ENCODE data around the gene IFRD2. TPM values are rescaled to one million over a fixed set of nuclear protein-coding genes. Genes with fewer than 3 reads are reported as not detected.

Gene IFRD2
- total and polyA plus RNA-seq, 2 of the 13 experiments (the other 11 are each of a cell fraction or from before 2014, with no cell fraction given): 32.8 to 96.1 TPM

DNA sequence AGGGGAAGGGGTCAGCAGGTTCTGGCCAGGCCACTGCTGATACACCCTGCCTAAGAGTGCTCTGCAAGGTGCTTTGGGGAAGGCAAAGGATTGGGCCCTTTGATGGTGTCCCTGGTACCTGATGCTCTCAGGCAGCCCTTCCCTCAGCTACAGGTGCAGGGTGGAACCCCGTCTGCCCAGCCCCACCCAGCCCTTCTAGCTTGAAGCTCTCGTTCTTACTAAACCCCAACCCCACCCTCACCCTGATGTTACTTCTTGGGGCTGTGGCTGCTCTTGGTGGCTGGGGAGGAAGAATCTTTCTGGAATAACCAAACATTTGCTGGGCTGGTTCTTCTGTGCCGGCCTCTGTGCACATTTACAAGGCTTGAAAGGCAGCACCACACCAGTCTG is 49.9 kb downstream of the IFRD2 start (continued):
- TF ChIP-seq, protein P1, sequence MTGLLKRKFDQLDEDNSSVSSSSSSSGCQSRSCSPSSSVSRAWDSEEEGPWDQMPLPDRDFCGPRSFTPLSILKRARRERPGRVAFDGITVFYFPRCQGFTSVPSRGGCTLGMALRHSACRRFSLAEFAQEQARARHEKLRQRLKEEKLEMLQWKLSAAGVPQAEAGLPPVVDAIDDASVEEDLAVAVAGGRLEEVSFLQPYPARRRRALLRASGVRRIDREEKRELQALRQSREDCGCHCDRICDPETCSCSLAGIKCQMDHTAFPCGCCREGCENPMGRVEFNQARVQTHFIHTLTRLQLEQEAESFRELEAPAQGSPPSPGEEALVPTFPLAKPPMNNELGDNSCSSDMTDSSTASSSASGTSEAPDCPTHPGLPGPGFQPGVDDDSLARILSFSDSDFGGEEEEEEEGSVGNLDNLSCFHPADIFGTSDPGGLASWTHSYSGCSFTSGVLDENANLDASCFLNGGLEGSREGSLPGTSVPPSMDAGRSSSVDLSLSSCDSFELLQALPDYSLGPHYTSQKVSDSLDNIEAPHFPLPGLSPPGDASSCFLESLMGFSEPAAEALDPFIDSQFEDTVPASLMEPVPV (CRISPR knock-in tag; IDR thresholded peaks at IDR 0.05): no peak
- TF ChIP-seq, protein P2, sequence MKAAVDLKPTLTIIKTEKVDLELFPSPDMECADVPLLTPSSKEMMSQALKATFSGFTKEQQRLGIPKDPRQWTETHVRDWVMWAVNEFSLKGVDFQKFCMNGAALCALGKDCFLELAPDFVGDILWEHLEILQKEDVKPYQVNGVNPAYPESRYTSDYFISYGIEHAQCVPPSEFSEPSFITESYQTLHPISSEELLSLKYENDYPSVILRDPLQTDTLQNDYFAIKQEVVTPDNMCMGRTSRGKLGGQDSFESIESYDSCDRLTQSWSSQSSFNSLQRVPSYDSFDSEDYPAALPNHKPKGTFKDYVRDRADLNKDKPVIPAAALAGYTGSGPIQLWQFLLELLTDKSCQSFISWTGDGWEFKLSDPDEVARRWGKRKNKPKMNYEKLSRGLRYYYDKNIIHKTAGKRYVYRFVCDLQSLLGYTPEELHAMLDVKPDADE (CRISPR knock-in tag; IDR thresholded peaks at IDR 0.05): no peak
- TF ChIP-seq ZNF75D (CRISPR knock-in tag; IDR thresholded peaks at IDR 0.05; ENCODE audit: borderline replicate concordance): no peak
- no peak for TF ChIP-seq TP53 (CRISPR knock-in tag; conservative IDR thresholded peaks at IDR 0.05)

DNA sequence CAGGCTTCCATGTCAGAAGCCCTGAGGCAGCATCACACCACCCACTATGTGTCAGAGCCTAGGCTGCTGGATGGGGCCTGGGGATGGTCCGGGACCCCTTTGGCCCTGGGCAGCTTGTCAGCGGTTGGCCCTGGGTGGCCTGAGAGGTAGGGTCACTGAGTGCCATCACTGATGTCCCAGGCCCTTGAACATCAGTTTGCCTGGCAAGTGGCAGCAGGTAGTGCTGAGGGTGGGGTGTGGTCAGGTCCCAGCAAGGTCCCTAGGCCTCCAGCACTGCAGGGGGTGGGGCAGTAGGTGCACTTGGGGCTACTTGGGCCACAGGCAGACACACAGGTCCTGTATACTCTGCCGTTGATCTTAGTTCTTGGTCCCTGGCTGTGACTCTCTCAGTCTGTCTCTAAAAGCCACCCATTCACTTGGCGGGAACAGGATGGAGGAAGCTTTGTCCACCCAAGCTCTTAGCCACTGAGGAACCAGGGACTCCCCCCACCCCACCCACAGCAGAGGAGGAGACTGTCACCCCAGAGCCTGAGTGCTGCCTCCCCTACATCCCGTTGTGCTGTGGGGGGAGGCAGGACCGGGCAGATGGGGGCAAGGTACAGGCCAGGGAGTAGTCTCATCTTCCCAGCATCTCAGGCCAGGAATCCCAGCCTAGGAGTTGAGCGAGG is 50.4 kb downstream of the IFRD2 start:
- H4K20me1 ChIP-seq (ENCODE audit: insufficient read depth, low read length): no peaks in the 10 kb centered on the region
- ATAC-seq: no peak
- H3K4me2 ChIP-seq (ENCODE audit: low read depth, low read length): no peak overlapping the region
- peaks cover 40% of the 10 kb centered on the region for H3K4me1 ChIP-seq (ENCODE audit: insufficient read depth, low read length)
- TF ChIP-seq IKZF1 (IDR thresholded peaks at IDR 0.05) (no peak), ZMYM3 (CRISPR knock-in tag; IDR thresholded peaks at IDR 0.05) (no peak), MXI1 (IDR thresholded peaks at IDR 0.05; ENCODE audit: borderline replicate concordance, low read depth, low read length) (no peak), SAP130 (CRISPR knock-in tag; IDR thresholded peaks at IDR 0.05; ENCODE audit: low read depth) (no peak), RFXANK (CRISPR knock-in tag; IDR thresholded peaks at IDR 0.05) (no peak), ARHGAP35 (CRISPR knock-in tag; IDR thresholded peaks at IDR 0.05; ENCODE audit: borderline replicate concordance) (no peak), ZNF724P (CRISPR knock-in tag; IDR thresholded peaks at IDR 0.05; ENCODE audit: borderline replicate concordance) (no peak), GABPA (IDR thresholded peaks at IDR 0.05; ENCODE audit: low read depth, low read length) (no peak), GABPA (CRISPR knock-in tag; IDR thresholded peaks at IDR 0.05; ENCODE audit: low read depth) (no peak)
- TF ChIP-seq, protein P3, sequence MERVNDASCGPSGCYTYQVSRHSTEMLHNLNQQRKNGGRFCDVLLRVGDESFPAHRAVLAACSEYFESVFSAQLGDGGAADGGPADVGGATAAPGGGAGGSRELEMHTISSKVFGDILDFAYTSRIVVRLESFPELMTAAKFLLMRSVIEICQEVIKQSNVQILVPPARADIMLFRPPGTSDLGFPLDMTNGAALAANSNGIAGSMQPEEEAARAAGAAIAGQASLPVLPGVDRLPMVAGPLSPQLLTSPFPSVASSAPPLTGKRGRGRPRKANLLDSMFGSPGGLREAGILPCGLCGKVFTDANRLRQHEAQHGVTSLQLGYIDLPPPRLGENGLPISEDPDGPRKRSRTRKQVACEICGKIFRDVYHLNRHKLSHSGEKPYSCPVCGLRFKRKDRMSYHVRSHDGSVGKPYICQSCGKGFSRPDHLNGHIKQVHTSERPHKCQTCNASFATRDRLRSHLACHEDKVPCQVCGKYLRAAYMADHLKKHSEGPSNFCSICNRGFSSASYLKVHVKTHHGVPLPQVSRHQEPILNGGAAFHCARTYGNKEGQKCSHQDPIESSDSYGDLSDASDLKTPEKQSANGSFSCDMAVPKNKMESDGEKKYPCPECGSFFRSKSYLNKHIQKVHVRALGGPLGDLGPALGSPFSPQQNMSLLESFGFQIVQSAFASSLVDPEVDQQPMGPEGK (CRISPR knock-in tag; IDR thresholded peaks at IDR 0.05): no peak
- TF ChIP-seq, protein P4, sequence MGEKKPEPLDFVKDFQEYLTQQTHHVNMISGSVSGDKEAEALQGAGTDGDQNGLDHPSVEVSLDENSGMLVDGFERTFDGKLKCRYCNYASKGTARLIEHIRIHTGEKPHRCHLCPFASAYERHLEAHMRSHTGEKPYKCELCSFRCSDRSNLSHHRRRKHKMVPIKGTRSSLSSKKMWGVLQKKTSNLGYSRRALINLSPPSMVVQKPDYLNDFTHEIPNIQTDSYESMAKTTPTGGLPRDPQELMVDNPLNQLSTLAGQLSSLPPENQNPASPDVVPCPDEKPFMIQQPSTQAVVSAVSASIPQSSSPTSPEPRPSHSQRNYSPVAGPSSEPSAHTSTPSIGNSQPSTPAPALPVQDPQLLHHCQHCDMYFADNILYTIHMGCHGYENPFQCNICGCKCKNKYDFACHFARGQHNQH (CRISPR knock-in tag; IDR thresholded peaks at IDR 0.05): no peak
- WGBS (ENCODE audit: low lambda C conversion rate): 88% methylated on average over 4 of the region's 7 CpGs
- intact Hi-C loops (cut with micrococcal nuclease; ENCODE audit: unreplicated experiment) (no loop called here), in situ Hi-C loops (cut with HindIII; ENCODE audit: extremely low pct_ligation_motif_present, low pct_unique_long_range_greater_than_20kb) (no loop called here)
- ChIA-PET POLR2A (no interaction called here), CTCF (ENCODE audit: low intra/inter-chr PET ratio, low total read pairs) (no interaction called here)
- no peak for DNase-seq (ENCODE audit: low spot score)
- 0 out of 5 replicates have a peak, but pooled peaks cover 0 to 2% of the 10 kb centered on the region in 2 experiments for H3K36me3 ChIP-seq (replicated peaks in 1 of 2; ENCODE audit: control insufficient read depth in 1 of 2, insufficient read depth in 2 of 2, low read length in 2 of 2)
- no peak overlapping the region for H3K27ac ChIP-seq (ENCODE audit: extremely low read length, insufficient read depth, low read length)
- FAIRE-seq: no peak
- H3K79me2 ChIP-seq (ENCODE audit: insufficient read depth, low read length): peaks cover 32% of the 10 kb centered on the region
- no peak overlapping the region for H2AFZ ChIP-seq (ENCODE audit: low read length)
- no peak overlapping the region for H3K9ac ChIP-seq (ENCODE audit: insufficient read depth, low read depth, low read length)
- no peaks in the 10 kb centered on the region for H3K27me3 ChIP-seq (ENCODE audit: control insufficient read depth in 1 of 2, insufficient read depth in 2 of 2, low read length in 2 of 2)
- H3K9me3 ChIP-seq (ENCODE audit: low read length): no peaks in the 10 kb centered on the region
- BruUV-seq (replicated peaks): no TSS peak
- no peak overlapping the region for H3K4me3 ChIP-seq (replicated peaks in 1 of 3; ENCODE audit: insufficient read depth in 1 of 3, low read depth in 2 of 3, low read length in 3 of 3)

All from HepG2 (cell line).